CD14-positive monocyte (primary cell): ENCODE measurements around the gene IGHMBP2. TPM values are rescaled to one million over a fixed set of nuclear protein-coding genes. Genes with fewer than 3 reads are reported as not detected.
A peak's percentile ranks its signal among the peaks of the same experiment; 100 is the strongest.

Experiments used
- DNase-seq, 3 donors: peaks; one replicate each; pipeline ENCODE4 v3.0.0-alpha.2; 2011 to 2022
- H2AFZ ChIP-seq: 2 replicates; pipeline ENCODE4 v1.6.0; 2012; ENCODE audit warnings: mild to moderate bottlenecking, low read depth, low read length, inconsistent platforms; ENCODE audit not compliant: insufficient read depth, poor library complexity, severe bottlenecking
- H3K27ac ChIP-seq, 2 donors: 1 replicate in 1 of 2; 2 replicates in 1 of 2; pipeline ENCODE4 v1.5.1; 2012 to 2013; ENCODE audit warnings: low read length in 2 of 2, control low read depth in 1 of 2, inconsistent platforms in 1 of 2, low read depth in 1 of 2, mild to moderate bottlenecking in 1 of 2
- H3K27me3 ChIP-seq, 2 donors: one replicate each; pipeline versions ENCODE4 v1.6.0 to v1.6.1; 2011 to 2013; ENCODE audit warnings: low read length in 2 of 2; ENCODE audit not compliant: control insufficient read depth in 2 of 2, insufficient read depth in 2 of 2
- H3K36me3 ChIP-seq, 2 donors: replicated peaks in 1 of 2; 1 replicate in 1 of 2; 2 replicates in 1 of 2; pipeline versions ENCODE4 v1.5.1 to v1.6.1; 2012 to 2013; ENCODE audit warnings: low read length in 2 of 2, control low read depth in 1 of 2, inconsistent platforms in 1 of 2, mild to moderate bottlenecking in 1 of 2; ENCODE audit not compliant: insufficient read depth in 2 of 2, control insufficient read depth in 1 of 2
- H3K4me1 ChIP-seq, 2 donors: 1 replicate in 1 of 2; 2 replicates in 1 of 2; pipeline versions ENCODE4 v1.5.1 to v1.6.1; 2012 to 2013; ENCODE audit warnings: low read length in 2 of 2, control low read depth in 1 of 2, inconsistent platforms in 1 of 2, mild to moderate bottlenecking in 1 of 2, moderate library complexity in 1 of 2; ENCODE audit not compliant: insufficient read depth in 2 of 2, control insufficient read depth in 1 of 2
- H3K4me2 ChIP-seq: replicated peaks from 2 replicates; pipeline ENCODE3; 2012; ENCODE audit warnings: low read length, moderate library complexity, mild to moderate bottlenecking; ENCODE audit not compliant: poor library complexity, severe bottlenecking; ENCODE audit errors: extremely low read depth
- H3K4me3 ChIP-seq, 3 experiments: fragments of 200-600 bp in 1 of 3; sonication (generic) in 1 of 3; replicated peaks in 1 of 3; 1 replicate in 2 of 3; 2 replicates in 1 of 3; pipeline ENCODE4 v1.5.1; 2011 to 2013; ENCODE audit warnings: low read length in 3 of 3, mild to moderate bottlenecking in 3 of 3, control low read depth in 2 of 3, low read depth in 2 of 3, inconsistent platforms in 1 of 3, moderate library complexity in 1 of 3
- H3K79me2 ChIP-seq: 2 replicates; pipeline ENCODE4 v1.6.0; 2012; ENCODE audit warnings: mild to moderate bottlenecking, control low read depth, inconsistent platforms, low read length, moderate library complexity; ENCODE audit not compliant: insufficient read depth
- H3K9ac ChIP-seq: 2 replicates; pipeline ENCODE4 v1.6.0; 2017; ENCODE audit warnings: low read length, mild to moderate bottlenecking; ENCODE audit not compliant: insufficient read depth, poor library complexity, severe bottlenecking
- H3K9me3 ChIP-seq, 2 donors: replicated peaks in 1 of 2; 1 replicate in 1 of 2; 2 replicates in 1 of 2; pipeline versions ENCODE4 v1.5.1 to v1.6.1; 2012 to 2013; ENCODE audit warnings: low read length in 2 of 2, control low read depth in 1 of 2; ENCODE audit not compliant: control insufficient read depth in 1 of 2, insufficient read depth in 1 of 2
- H4K20me1 ChIP-seq: 2 replicates; pipeline ENCODE4 v1.6.0; 2012; ENCODE audit warnings: mild to moderate bottlenecking, low read length, control low read depth, moderate library complexity; ENCODE audit not compliant: insufficient read depth
- H3K27ac Mint-ChIP-seq, 7 donors: one replicate each; pipeline ENCODE4 v1.8.0; 2020; ENCODE audit warnings: mild to moderate bottlenecking in 7 of 7, mixed read lengths in 7 of 7, moderate library complexity in 6 of 7, inconsistent platforms in 2 of 7
- H3K27me3 Mint-ChIP-seq, 3 donors: one replicate each; pipeline ENCODE4 v1.8.0; 2021 to 2022; ENCODE audit warnings: low read depth in 3 of 3, mild to moderate bottlenecking in 3 of 3, mixed read lengths in 3 of 3, moderate library complexity in 3 of 3, inconsistent platforms in 1 of 3
- H3K36me3 Mint-ChIP-seq, 2 donors: one replicate each; pipeline ENCODE4 v1.8.0; 2020; ENCODE audit warnings: mixed read lengths in 2 of 2, inconsistent platforms in 1 of 2, mild to moderate bottlenecking in 1 of 2
- H3K4me1 Mint-ChIP-seq: one replicate; pipeline ENCODE4 v1.8.0; 2020; ENCODE audit warnings: mild to moderate bottlenecking, mixed read lengths
- H3K4me3 Mint-ChIP-seq, 2 donors: one replicate each; pipeline ENCODE4 v1.8.0; 2020; ENCODE audit warnings: mild to moderate bottlenecking in 2 of 2, mixed read lengths in 2 of 2, moderate library complexity in 1 of 2
- H3K9me3 Mint-ChIP-seq, 7 donors: one replicate each; pipeline ENCODE4 v1.8.0; 2020 to 2022; ENCODE audit warnings: mixed read lengths in 7 of 7, mild to moderate bottlenecking in 6 of 7, moderate library complexity in 6 of 7, inconsistent platforms in 2 of 7
- CTCF ChIP-seq: fragments of 200-600 bp; IDR thresholded peaks from one replicate; pipeline ENCODE4 v1.8.0; 2022; ENCODE audit warnings: antibody characterized with exemption, mild to moderate bottlenecking
- WGBS: methylation state at CpG from one replicate; pipeline ENCODE4 v1.1.5; 2013; ENCODE audit warnings: missing lambda C conversion rate; ENCODE audit not compliant: insufficient coverage; 5-methylcytosine and 5-hydroxymethylcytosine counted together
- intact Hi-C, 2 donors: fragments of 100-400 bp; cut with micrococcal nuclease; formaldehyde crosslinking; loops; one replicate each; pipeline versions ENCODE4 v1.15.0 to v1.15.1; 2023
- polyA plus RNA-seq, 3 donors: library from polyadenylated mRNA; depleted of rRNA in 1 of 3; unstranded in 2 of 3; stranded (reverse) in 1 of 3; fragments of 300-500 nt in 2 of 3; fragments of >200 nt in 1 of 3; fragmentation: Illumina TruSeq in 2 of 3; gene quantifications; 1 replicate in 2 of 3; 2 replicates in 1 of 3; pipeline ENCODE4 v1.2.3, GENCODE V29; 2012 to 2021

Gene IGHMBP2
- polyA plus RNA-seq, 3 donors: 3.9 to 14.9 (median 6.0) TPM

GRCh38 chr11:68927280-68928135 is 23.8 kb downstream of the IGHMBP2 start:
- Histone ChIP-seq H2AFZ (peak overlapping the region; percentile 40), H3K79me2 (peaks cover 7% of the 10 kb centered on the region), H3K4me2 (peak overlapping the region; percentile 71), H3K9ac (peak overlapping the region; percentile 24), H3K27ac (peak overlapping the region; percentile 61 to 78), H4K20me1 (peaks cover 4% of the 10 kb centered on the region), H3K4me3 (peak overlapping the region in 1 of 3 experiments; percentile 53), H3K9me3 (peaks cover 21 to 22% of the 10 kb centered on the region in 2 donors), H3K4me1 (peaks cover 25 to 31% of the 10 kb centered on the region in 2 donors), H3K36me3 (peaks cover 58 to 79% of the 10 kb centered on the region in 2 donors), H3K27me3 (no peaks in the 10 kb centered on the region)
- intact Hi-C loops: no loop called here
- Mint-ChIP-seq H3K4me1 (peaks cover 36% of the 10 kb centered on the region), H3K27ac (peak overlapping the region; percentile 79 to 90 (median 89)), H3K27me3 (peaks cover 0 to 4% (median 0%) of the 10 kb centered on the region in 3 donors), H3K4me3 (peak overlapping the region; percentile 27 to 76), H3K9me3 (peaks cover 13 to 26% (median 22%) of the 10 kb centered on the region in 7 donors), H3K36me3 (peaks cover 68 to 83% of the 10 kb centered on the region in 2 donors)
- DNase-seq: peak; percentile 70 to 78 (median 75)
- no peak for TF ChIP-seq CTCF
- WGBS: 25% methylated on average over 10 of the region's 12 CpGs

DNA sequence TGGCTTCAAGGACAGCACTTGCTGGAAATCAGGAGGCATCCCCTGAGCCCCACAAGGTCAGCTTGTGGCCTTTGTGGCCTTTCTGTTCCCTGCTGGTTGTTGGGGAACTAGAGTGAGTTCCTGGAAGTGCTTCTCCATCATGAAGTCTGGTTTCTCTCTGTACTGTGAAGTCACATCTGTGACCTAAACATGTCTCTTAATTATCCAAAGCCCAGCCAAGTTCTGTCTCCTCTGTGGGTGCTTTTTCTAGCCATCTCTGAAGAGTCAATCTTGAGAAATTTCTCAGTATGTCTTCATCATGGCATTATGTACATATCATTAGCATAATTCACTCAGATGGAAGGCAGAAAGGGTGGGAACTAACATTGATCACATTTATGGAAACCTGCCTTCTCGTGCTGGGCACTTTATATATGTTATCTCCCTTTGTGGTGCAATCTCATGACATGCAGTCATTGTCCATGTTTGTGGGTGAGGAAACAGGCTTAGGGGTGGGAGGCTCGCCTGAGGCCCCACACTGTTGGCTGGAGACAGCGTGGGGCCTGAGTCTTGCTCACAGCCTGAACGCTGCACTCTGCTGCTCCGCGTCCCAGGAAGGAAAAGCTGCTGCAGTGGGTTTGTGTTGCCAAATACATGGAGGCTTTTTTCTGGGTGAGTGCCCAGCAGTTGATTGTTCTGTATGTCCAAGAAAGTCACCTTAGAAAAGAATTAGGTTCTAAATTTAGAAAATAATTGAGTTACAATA is 24.6 kb downstream of the IGHMBP2 start:
- peaks cover 36% of the 10 kb centered on the region for H3K4me1 Mint-ChIP-seq
- Histone ChIP-seq H3K36me3 (peaks cover 52 to 79% of the 10 kb centered on the region in 2 donors), H3K4me3 (peak overlapping the region in 1 of 3 experiments; percentile 53), H3K27ac (peak overlapping the region; percentile 61 to 78), H3K4me2 (peak overlapping the region; percentile 71), H3K9ac (peak overlapping the region; percentile 24), H3K27me3 (no peaks in the 10 kb centered on the region), H3K79me2 (peaks cover 7% of the 10 kb centered on the region), H3K4me1 (peaks cover 25 to 31% of the 10 kb centered on the region in 2 donors), H4K20me1 (peaks cover 4% of the 10 kb centered on the region), H2AFZ (peak overlapping the region; percentile 14), H3K9me3 (peaks cover 21 to 22% of the 10 kb centered on the region in 2 donors)
- intact Hi-C loops: no loop called here
- peak overlapping the region; percentile 27 to 76 for H3K4me3 Mint-ChIP-seq
- no peak for TF ChIP-seq CTCF
- WGBS: 9% methylated on average over 4 of the region's 6 CpGs
- peak overlapping the region; percentile 79 to 90 (median 89) for H3K27ac Mint-ChIP-seq
- peaks cover 63 to 83% of the 10 kb centered on the region in 2 donors for H3K36me3 Mint-ChIP-seq
- DNase-seq: peak; percentile 37 to 41 (median 37)
- peaks cover 0 to 4% (median 0%) of the 10 kb centered on the region in 3 donors for H3K27me3 Mint-ChIP-seq
- H3K9me3 Mint-ChIP-seq: peaks cover 13 to 26% (median 22%) of the 10 kb centered on the region in 7 donors
